Activated CD4-positive, alpha-beta memory T cell treated with anti-CD3 and anti-CD28 coated beads, Interleukin-2, amount 10 ng/mL, durations not matched to agents 7 days and 5 days (primary cell): ENCODE measurements around the gene PAX2. TPM values are rescaled to one million over a fixed set of nuclear protein-coding genes. Genes with fewer than 3 reads are reported as not detected.
"Not testable (repeated sequence)": the region's sequence is repeated elsewhere in the genome, so short reads cannot be mapped to it uniquely, and the experiment has no call there.

Source experiments
- CTCF ChIA-PET: fragments of 350-600 bp; sonication (Branson Sonifier 250); formaldehyde crosslinking; loops from one replicate; lab custom pipeline; 2021; ENCODE audit warnings: antibody characterized with exemption, inconsistent platforms; lab: Charles Lee
- POLR2A ChIA-PET: fragments of 350-600 bp; sonication (Branson Sonifier 250); formaldehyde crosslinking; loops from one replicate; lab custom pipeline; 2021; ENCODE audit warnings: antibody characterized with exemption; lab: Charles Lee
- DNase-seq: peaks from one replicate; pipeline ENCODE4 v3.0.0-alpha.2; 2020
- H3K27ac Mint-ChIP-seq: one replicate; pipeline ENCODE4 v1.8.0; 2021; ENCODE audit warnings: mild to moderate bottlenecking, mixed read lengths
- H3K27me3 Mint-ChIP-seq: one replicate; pipeline ENCODE4 v1.8.0; 2021; ENCODE audit warnings: mixed read lengths
- H3K36me3 Mint-ChIP-seq: one replicate; pipeline ENCODE4 v1.8.0; 2021; ENCODE audit warnings: low read depth, mixed read lengths
- H3K4me1 Mint-ChIP-seq: one replicate; pipeline ENCODE4 v1.8.0; 2021; ENCODE audit warnings: mixed read lengths
- H3K4me3 Mint-ChIP-seq: one replicate; pipeline ENCODE4 v1.8.0; 2021; ENCODE audit warnings: mild to moderate bottlenecking, mixed read lengths
- H3K9me3 Mint-ChIP-seq: one replicate; pipeline ENCODE4 v1.8.0; 2021; ENCODE audit warnings: mixed read lengths
- total RNA-seq, 2 experiments: library from RNA; stranded (reverse); gene quantifications; one replicate each; pipeline ENCODE4 v1.2.3, GENCODE V29; 2021

PAX2 gene
- total RNA-seq, result not detected

GRCh38 chr10:100744987-100745881 is at the start of gene PAX2:
Gene PAX2 (plus strand): TSS chr10:100745582. CDS start chr10:100746261, 679 bp downstream.
- Mint-ChIP-seq H3K4me1 (peaks cover 26% of the 10 kb centered on the region), H3K4me3 (peak within 1 kb of the TSS; percentile 9), H3K27me3 (peaks cover 85% of the 10 kb centered on the region), H3K36me3 (peaks cover 6% of the 10 kb centered on the region), H3K27ac (peak within 1 kb of the TSS; percentile 13), H3K9me3 (no peaks in the 10 kb centered on the region)
- no peak for DNase-seq
- ChIA-PET CTCF (interaction anchor here (1.0 to 2.1 kb wide), 4 partner anchors 17 to 126 kb away, joined by 4 to 11 read pairs (median 6); no protein-coding TSS in a partner anchor), POLR2A (no interaction called here)

GRCh38 chr10:100696477-100696901 is 48.9 kb upstream of the PAX2 start:
- H3K9me3 Mint-ChIP-seq, result no peaks in the 10 kb centered on the region
- H3K4me3 Mint-ChIP-seq, result no peak overlapping the region
- H3K4me1 Mint-ChIP-seq, result peaks cover 10% of the 10 kb centered on the region
- POLR2A ChIA-PET, result no interaction called here
- H3K27me3 Mint-ChIP-seq, result peaks cover 23% of the 10 kb centered on the region
- no peak for DNase-seq
- H3K36me3 Mint-ChIP-seq, result no peaks in the 10 kb centered on the region
- CTCF ChIA-PET, result no interaction called here
- no peak overlapping the region for H3K27ac Mint-ChIP-seq

GRCh38 chr10:100697070-100697469 is 48.3 kb upstream of the PAX2 start:
- peaks cover 22% of the 10 kb centered on the region for H3K27me3 Mint-ChIP-seq
- H3K36me3 Mint-ChIP-seq, result no peaks in the 10 kb centered on the region
- H3K9me3 Mint-ChIP-seq, result no peaks in the 10 kb centered on the region
- DNase-seq, result no peak
- ChIA-PET CTCF (no interaction called here), POLR2A (no interaction called here)
- no peak overlapping the region for H3K27ac Mint-ChIP-seq
- H3K4me3 Mint-ChIP-seq, result no peak overlapping the region
- peaks cover 10% of the 10 kb centered on the region for H3K4me1 Mint-ChIP-seq

- POLR2A ChIA-PET, result no interaction called here
- no peak overlapping the region for H3K4me3 Mint-ChIP-seq
- CTCF ChIA-PET, result no interaction called here
- no peaks in the 10 kb centered on the region for H3K36me3 Mint-ChIP-seq
- no peak overlapping the region for H3K27ac Mint-ChIP-seq
- no peaks in the 10 kb centered on the region for H3K9me3 Mint-ChIP-seq
- DNase-seq, result no peak
- peaks cover 19% of the 10 kb centered on the region for H3K27me3 Mint-ChIP-seq
- peaks cover 10% of the 10 kb centered on the region for H3K4me1 Mint-ChIP-seq
Observed at GRCh38 chr10:100697631-100698030, 47.8 kb upstream of the PAX2 start.

GRCh38 chr10:100701704-100702103 is 43.7 kb upstream of the PAX2 start:
- CTCF ChIA-PET, H3K36me3 Mint-ChIP-seq, POLR2A ChIA-PET, H3K9me3 Mint-ChIP-seq, H3K4me3 Mint-ChIP-seq, H3K4me1 Mint-ChIP-seq, DNase-seq, H3K27ac Mint-ChIP-seq: not testable (repeated sequence)
- peaks cover 30% of the 10 kb centered on the region for H3K27me3 Mint-ChIP-seq

GRCh38 chr10:100705139-100705538 is 40.2 kb upstream of the PAX2 start:
- no peaks in the 10 kb centered on the region for H3K36me3 Mint-ChIP-seq
- POLR2A ChIA-PET, result no interaction called here
- no peak overlapping the region for H3K4me3 Mint-ChIP-seq
- H3K4me1 Mint-ChIP-seq, result no peaks in the 10 kb centered on the region
- CTCF ChIA-PET, result no interaction called here
- peaks cover 36% of the 10 kb centered on the region for H3K27me3 Mint-ChIP-seq
- no peaks in the 10 kb centered on the region for H3K9me3 Mint-ChIP-seq
- DNase-seq, result no peak
- no peak overlapping the region for H3K27ac Mint-ChIP-seq

- POLR2A ChIA-PET, result no interaction called here
- Mint-ChIP-seq H3K36me3 (no peaks in the 10 kb centered on the region), H3K4me1 (no peaks in the 10 kb centered on the region), H3K27me3 (peaks cover 57% of the 10 kb centered on the region), H3K4me3 (no peak overlapping the region), H3K27ac (no peak overlapping the region), H3K9me3 (no peaks in the 10 kb centered on the region)
- CTCF ChIA-PET, result no interaction called here
- no peak for DNase-seq
Observed at GRCh38 chr10:100707261-100707848, 38.0 kb upstream of the PAX2 start.

- DNase-seq, result no peak
- Mint-ChIP-seq H3K27ac (no peak overlapping the region), H3K9me3 (no peaks in the 10 kb centered on the region), H3K4me1 (no peaks in the 10 kb centered on the region), H3K27me3 (peaks cover 67% of the 10 kb centered on the region), H3K4me3 (no peak overlapping the region), H3K36me3 (no peaks in the 10 kb centered on the region)
- ChIA-PET CTCF (no interaction called here), POLR2A (no interaction called here)
Observed at GRCh38 chr10:100709146-100710082, 36.0 kb upstream of the PAX2 start.

GRCh38 chr10:100710151-100710871 is 35.1 kb upstream of the PAX2 start:
- peaks cover 4% of the 10 kb centered on the region for H3K36me3 Mint-ChIP-seq
- H3K27ac Mint-ChIP-seq, result no peak overlapping the region
- DNase-seq, result no peak
- H3K27me3 Mint-ChIP-seq, result peaks cover 75% of the 10 kb centered on the region
- POLR2A ChIA-PET, result no interaction called here
- H3K4me3 Mint-ChIP-seq, result no peak overlapping the region
- H3K9me3 Mint-ChIP-seq, result no peaks in the 10 kb centered on the region
- CTCF ChIA-PET, result no interaction called here
- peaks cover 3% of the 10 kb centered on the region for H3K4me1 Mint-ChIP-seq

- Mint-ChIP-seq H3K4me1 (peaks cover 4% of the 10 kb centered on the region), H3K9me3 (no peaks in the 10 kb centered on the region), H3K27ac (no peak overlapping the region), H3K4me3 (no peak overlapping the region), H3K36me3 (peaks cover 5% of the 10 kb centered on the region), H3K27me3 (peaks cover 81% of the 10 kb centered on the region)
- DNase-seq, result no peak
- POLR2A ChIA-PET, result no interaction called here
- CTCF ChIA-PET, result no interaction called here
Observed at GRCh38 chr10:100713049-100713858, 32.1 kb upstream of the PAX2 start.

GRCh38 chr10:100713859-100714565 is 31.4 kb upstream of the PAX2 start:
- DNase-seq, result no peak
- H3K36me3 Mint-ChIP-seq, result peaks cover 5% of the 10 kb centered on the region
- ChIA-PET CTCF (interaction anchor here (0.6 kb wide), 1 partner anchor 15 kb away, joined by 6 read pairs; no protein-coding TSS in a partner anchor), POLR2A (no interaction called here)
- peaks cover 85% of the 10 kb centered on the region for H3K27me3 Mint-ChIP-seq
- peaks cover 4% of the 10 kb centered on the region for H3K4me1 Mint-ChIP-seq
- H3K27ac Mint-ChIP-seq, result no peak overlapping the region
- no peaks in the 10 kb centered on the region for H3K9me3 Mint-ChIP-seq
- no peak overlapping the region for H3K4me3 Mint-ChIP-seq
